H9 (cell line): ENCODE measurements around the gene ZBED1. TPM values are rescaled to one million over a fixed set of nuclear protein-coding genes. Genes with fewer than 3 reads are reported as not detected.
"Not testable (repeated sequence)": the region's sequence is repeated elsewhere in the genome, so short reads cannot be mapped to it uniquely, and the experiment has no call there.

Source experiments
- DNase-seq: peaks from one replicate; pipeline ENCODE4 v3.0.0-alpha.2; 2017
- H2AFZ ChIP-seq: one replicate; pipeline ENCODE4 v1.6.1; 2013; ENCODE audit warnings: mild to moderate bottlenecking, low read length, control low read depth, moderate library complexity
- H2AK5ac ChIP-seq: 2 replicates; pipeline ENCODE4 v1.6.1; 2013; ENCODE audit warnings: low read length, control low read depth, mixed read lengths; ENCODE audit not compliant: insufficient read length
- H2BK120ac ChIP-seq: one replicate; pipeline ENCODE4 v1.6.1; 2013; ENCODE audit warnings: low read depth, mild to moderate bottlenecking, low read length, control low read depth, inconsistent platforms; ENCODE audit not compliant: poor library complexity, severe bottlenecking
- H2BK12ac ChIP-seq: 2 replicates; pipeline ENCODE4 v1.6.1; 2013; ENCODE audit warnings: low read length, control low read depth, mixed read lengths, low read depth; ENCODE audit not compliant: insufficient read length
- H2BK15ac ChIP-seq: 2 replicates; pipeline ENCODE4 v1.6.1; 2013; ENCODE audit warnings: low read depth, low read length, control low read depth
- H2BK20ac ChIP-seq: one replicate; pipeline ENCODE4 v1.6.1; 2013; ENCODE audit warnings: low read depth, mild to moderate bottlenecking, low read length, control low read depth, inconsistent platforms; ENCODE audit not compliant: poor library complexity, severe bottlenecking
- H2BK5ac ChIP-seq: 2 replicates; pipeline ENCODE4 v1.6.1; 2013; ENCODE audit warnings: low read length, control low read depth, mixed read lengths; ENCODE audit not compliant: insufficient read length
- H3K14ac ChIP-seq: 2 replicates; pipeline ENCODE4 v1.6.1; 2013; ENCODE audit warnings: low read length, control low read depth; ENCODE audit not compliant: insufficient read depth
- H3K18ac ChIP-seq: 2 replicates; pipeline ENCODE4 v1.6.1; 2013; ENCODE audit warnings: low read depth, mild to moderate bottlenecking, mixed read lengths, low read length, control low read depth; ENCODE audit not compliant: insufficient read length
- H3K23ac ChIP-seq: 2 replicates; pipeline ENCODE4 v1.6.1; 2013; ENCODE audit warnings: low read length, control low read depth, mixed read lengths, low read depth; ENCODE audit not compliant: insufficient read length
- H3K23me2 ChIP-seq: 2 replicates; pipeline ENCODE4 v1.6.1; 2013; ENCODE audit warnings: low read depth, mild to moderate bottlenecking, mixed read lengths, low read length, control low read depth; ENCODE audit not compliant: insufficient read length, poor library complexity, severe bottlenecking
- H3K27ac ChIP-seq: 2 replicates; pipeline ENCODE4 v1.5.1; 2013; ENCODE audit warnings: low read length, control low read depth, mixed read lengths, low read depth; ENCODE audit not compliant: insufficient read length
- H3K27me3 ChIP-seq: 2 replicates; pipeline ENCODE4 v1.6.1; 2013; ENCODE audit warnings: low read length, control low read depth, inconsistent platforms; ENCODE audit not compliant: insufficient read depth
- H3K4ac ChIP-seq: 2 replicates; pipeline ENCODE4 v1.6.1; 2013; ENCODE audit warnings: low read depth, mild to moderate bottlenecking, control low read depth, inconsistent platforms, low read length, moderate library complexity
- H3K4me1 ChIP-seq: 2 replicates; pipeline ENCODE4 v1.6.1; 2013; ENCODE audit warnings: low read length, control low read depth, inconsistent platforms; ENCODE audit not compliant: insufficient read depth
- H3K4me2 ChIP-seq: 2 replicates; pipeline ENCODE4 v1.6.1; 2013; ENCODE audit warnings: low read length, control low read depth, mixed read lengths; ENCODE audit not compliant: insufficient read length, insufficient read depth
- H3K56ac ChIP-seq: 2 replicates; pipeline ENCODE4 v1.6.1; 2013; ENCODE audit warnings: low read depth, mild to moderate bottlenecking, mixed read lengths, low read length, control low read depth; ENCODE audit not compliant: insufficient read length
- H3K79me1 ChIP-seq: 2 replicates; pipeline ENCODE4 v1.6.1; 2013; ENCODE audit warnings: low read depth, mild to moderate bottlenecking, moderate library complexity, low read length, control low read depth, inconsistent platforms; ENCODE audit not compliant: insufficient read depth, poor library complexity, severe bottlenecking
- H3K79me2 ChIP-seq: 2 replicates; pipeline ENCODE4 v1.6.1; 2013; ENCODE audit warnings: low read length, control low read depth, inconsistent platforms; ENCODE audit not compliant: insufficient read depth
- H3K9ac ChIP-seq: 2 replicates; pipeline ENCODE4 v1.6.1; 2013; ENCODE audit warnings: low read length, control low read depth, mixed read lengths; ENCODE audit not compliant: insufficient read length; ENCODE audit errors: extremely low read depth
- H3K9me3 ChIP-seq: one replicate; pipeline ENCODE4 v1.6.1; 2013; ENCODE audit warnings: low read depth, low read length, inconsistent platforms; ENCODE audit not compliant: control insufficient read depth
- H3T11ph ChIP-seq: one replicate; pipeline ENCODE4 v1.6.1; 2013; ENCODE audit warnings: mild to moderate bottlenecking, low read length, control low read depth, inconsistent platforms
- H4K20me1 ChIP-seq: one replicate; pipeline ENCODE4 v1.6.1; 2013; ENCODE audit not compliant: control insufficient read depth, insufficient read length, insufficient read depth
- H4K5ac ChIP-seq: 2 replicates; pipeline ENCODE4 v1.6.1; 2013; ENCODE audit warnings: low read depth, mild to moderate bottlenecking, mixed read lengths, low read length, control low read depth; ENCODE audit not compliant: insufficient read length
- H4K8ac ChIP-seq: replicated peaks from 2 replicates; pipeline ENCODE4 v1.6.1; 2013; ENCODE audit warnings: low read length, control low read depth, mixed read lengths, low read depth; ENCODE audit not compliant: insufficient read length
- H4K91ac ChIP-seq: 2 replicates; pipeline ENCODE4 v1.6.1; 2013; ENCODE audit warnings: low read depth, mild to moderate bottlenecking, moderate library complexity, mixed read lengths, low read length, control low read depth; ENCODE audit not compliant: insufficient read length
- H3K27ac Mint-ChIP-seq, 3 experiments: 2 replicates in 2 of 3; 3 replicates in 1 of 3; pipeline ENCODE4 v1.8.0; 2020 to 2021; ENCODE audit warnings: mixed read lengths in 3 of 3, mild to moderate bottlenecking in 1 of 3, moderate library complexity in 1 of 3
- H3K27me3 Mint-ChIP-seq: 2 replicates; pipeline ENCODE4 v1.8.0; 2021; ENCODE audit warnings: low read depth, mild to moderate bottlenecking, moderate library complexity, mixed read lengths
- H3K36me3 Mint-ChIP-seq, 3 experiments: 2 replicates in 2 of 3; 3 replicates in 1 of 3; pipeline ENCODE4 v1.8.0; 2020 to 2021; ENCODE audit warnings: low read depth in 3 of 3, mixed read lengths in 3 of 3; ENCODE audit not compliant: insufficient read depth in 1 of 3
- H3K4me1 Mint-ChIP-seq, 2 experiments: 2 replicates each; pipeline ENCODE4 v1.8.0; 2020; ENCODE audit warnings: mixed read lengths in 2 of 2
- H3K4me3 Mint-ChIP-seq, 2 experiments: 2 replicates in 1 of 2; 3 replicates in 1 of 2; pipeline ENCODE4 v1.8.0; 2020 to 2021; ENCODE audit warnings: mild to moderate bottlenecking in 2 of 2, mixed read lengths in 2 of 2, moderate library complexity in 1 of 2
- H3K9me3 Mint-ChIP-seq, 2 experiments: 2 replicates in 1 of 2; 3 replicates in 1 of 2; pipeline ENCODE4 v1.8.0; 2020; ENCODE audit warnings: mild to moderate bottlenecking in 2 of 2, mixed read lengths in 2 of 2, moderate library complexity in 1 of 2
- WGBS: extraction: QIAGEN DNeasy Blood & Tissue Kit; methylation state at CpG from one replicate; pipeline ENCODE4 v1.1.7; 2013; ENCODE audit warnings: missing lambda C conversion rate, low lambda C conversion rate, mixed read lengths; ENCODE audit not compliant: insufficient read length; ENCODE audit errors: extremely low coverage; 5-methylcytosine and 5-hydroxymethylcytosine counted together
- total RNA-seq: library from RNA; stranded (reverse); gene quantifications from 2 replicates; pipeline ENCODE4 v1.2.1, GENCODE V29; 2021
- TF ChIP-seq, protein P1 (sequence below): fragments of 200-600 bp; sonication (generic); conservative IDR thresholded peaks from 3 replicates; pipeline ENCODE4 v1.8.0; 2021; ENCODE audit warnings: antibody characterized with exemption, mild to moderate bottlenecking

The ZBED1 gene
- total RNA-seq, 1 experiment from 2014 or later, result 61.1 TPM

DNA sequence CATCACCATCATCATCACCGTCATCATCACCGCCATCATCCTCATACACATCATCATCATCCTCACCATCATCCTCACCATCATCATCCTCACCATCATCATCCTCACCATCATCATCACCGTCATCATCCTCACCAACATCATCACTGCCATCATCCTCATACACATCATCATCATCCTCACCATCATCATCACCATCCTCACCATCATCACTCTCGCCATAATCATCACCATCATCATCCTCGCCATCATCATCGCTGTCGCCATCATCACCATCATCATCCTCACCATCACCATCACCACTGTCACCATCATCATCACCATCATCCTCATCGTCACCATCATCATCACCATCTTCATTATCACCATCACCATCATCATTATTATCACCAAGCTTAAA, 19.8 kb upstream of the ZBED1 start:
- Histone ChIP-seq H3K79me2 (no peaks in the 10 kb centered on the region), H3K56ac (no peak overlapping the region), H4K5ac (no peak overlapping the region), H3T11ph (no peak overlapping the region), H4K20me1 (no peaks in the 10 kb centered on the region), H3K4me2 (no peak overlapping the region), H3K4me1 (peaks cover 5% of the 10 kb centered on the region; the same call in 1 of the 2 replicates), H3K14ac (no peak overlapping the region), H2AFZ (no peak overlapping the region), H3K9me3 (no peaks in the 10 kb centered on the region), H3K27ac (no peak overlapping the region), H3K27me3 (no peaks in the 10 kb centered on the region), H2BK120ac (no peak overlapping the region), H3K23ac (no peak overlapping the region), H3K79me1 (no peaks in the 10 kb centered on the region), H4K91ac (no peak overlapping the region), H2BK12ac (no peak overlapping the region), H2AK5ac (no peak overlapping the region), H2BK20ac (no peak overlapping the region), H3K9ac (no peak overlapping the region), H3K23me2 (no peaks in the 10 kb centered on the region), H3K18ac (no peak overlapping the region), H2BK5ac (no peak overlapping the region), H3K4ac (no peak overlapping the region), H2BK15ac (no peak overlapping the region), H4K8ac (no peak overlapping the region)
- H3K4me3 Mint-ChIP-seq, result no peak overlapping the region
- 100% methylated on average over 7 of the region's 8 CpGs for WGBS
- TF ChIP-seq, protein P1, sequence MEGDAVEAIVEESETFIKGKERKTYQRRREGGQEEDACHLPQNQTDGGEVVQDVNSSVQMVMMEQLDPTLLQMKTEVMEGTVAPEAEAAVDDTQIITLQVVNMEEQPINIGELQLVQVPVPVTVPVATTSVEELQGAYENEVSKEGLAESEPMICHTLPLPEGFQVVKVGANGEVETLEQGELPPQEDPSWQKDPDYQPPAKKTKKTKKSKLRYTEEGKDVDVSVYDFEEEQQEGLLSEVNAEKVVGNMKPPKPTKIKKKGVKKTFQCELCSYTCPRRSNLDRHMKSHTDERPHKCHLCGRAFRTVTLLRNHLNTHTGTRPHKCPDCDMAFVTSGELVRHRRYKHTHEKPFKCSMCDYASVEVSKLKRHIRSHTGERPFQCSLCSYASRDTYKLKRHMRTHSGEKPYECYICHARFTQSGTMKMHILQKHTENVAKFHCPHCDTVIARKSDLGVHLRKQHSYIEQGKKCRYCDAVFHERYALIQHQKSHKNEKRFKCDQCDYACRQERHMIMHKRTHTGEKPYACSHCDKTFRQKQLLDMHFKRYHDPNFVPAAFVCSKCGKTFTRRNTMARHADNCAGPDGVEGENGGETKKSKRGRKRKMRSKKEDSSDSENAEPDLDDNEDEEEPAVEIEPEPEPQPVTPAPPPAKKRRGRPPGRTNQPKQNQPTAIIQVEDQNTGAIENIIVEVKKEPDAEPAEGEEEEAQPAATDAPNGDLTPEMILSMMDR, result no peak
- no peaks in the 10 kb centered on the region for H3K36me3 Mint-ChIP-seq
- H3K27me3 Mint-ChIP-seq, result no peaks in the 10 kb centered on the region
- H3K9me3 Mint-ChIP-seq, result no peaks in the 10 kb centered on the region
- no peak overlapping the region for H3K27ac Mint-ChIP-seq
- DNase-seq, result no peak
- peaks cover 17 to 26% of the 10 kb centered on the region in 2 experiments for H3K4me1 Mint-ChIP-seq

DNA sequence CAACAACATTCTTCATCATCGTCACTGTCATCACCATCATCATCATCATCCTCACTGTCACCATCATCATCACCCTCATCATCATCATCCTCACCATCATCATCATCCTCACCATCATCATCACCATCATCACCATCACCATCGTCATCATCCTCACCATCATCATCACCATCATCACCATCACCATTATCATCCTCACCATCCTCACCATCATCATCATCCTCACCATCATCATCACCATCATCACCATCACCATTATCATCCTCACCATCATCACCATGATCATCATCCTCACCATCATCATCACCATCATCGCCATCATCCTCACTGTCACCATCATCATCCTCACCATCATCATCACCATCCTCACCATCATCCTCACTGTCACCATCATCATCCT, 18.9 kb upstream of the ZBED1 start:
- H4K8ac ChIP-seq, H4K20me1 ChIP-seq, H3K9me3 Mint-ChIP-seq, H4K91ac ChIP-seq, H2BK5ac ChIP-seq, DNase-seq, H3K23ac ChIP-seq, H3K14ac ChIP-seq, H3K4me3 Mint-ChIP-seq, H3K4me2 ChIP-seq, H2BK15ac ChIP-seq, H3K79me2 ChIP-seq, H3T11ph ChIP-seq, H3K27ac Mint-ChIP-seq, H3K9ac ChIP-seq, H4K5ac ChIP-seq, H2AK5ac ChIP-seq, H3K79me1 ChIP-seq, H3K23me2 ChIP-seq, H3K18ac ChIP-seq, H2AFZ ChIP-seq, H3K36me3 Mint-ChIP-seq, H3K4me1 ChIP-seq, H3K9me3 ChIP-seq, H3K27me3 Mint-ChIP-seq, H2BK12ac ChIP-seq, H3K27me3 ChIP-seq, H2BK20ac ChIP-seq, H2BK120ac ChIP-seq, H3K27ac ChIP-seq, H3K56ac ChIP-seq, H3K4ac ChIP-seq: not testable (repeated sequence)
- H3K4me1 Mint-ChIP-seq, result peaks cover 14 to 24% of the 10 kb centered on the region in 2 experiments
- 100% methylated on average over 1 of the region's 3 CpGs for WGBS
